SK-N-SH (cell line): ENCODE results near the gene NKAIN4.

Source experiments
- SMC3 ChIP-seq: IDR thresholded peaks from 2 replicates; pipeline ENCODE4 v1.6.1; 2012; ENCODE audit warnings: low read depth, low read length, improper control_type of control experiment
- TAF1 ChIP-seq: IDR thresholded peaks from 2 replicates; pipeline ENCODE4 v1.6.1; 2012; ENCODE audit warnings: low read depth, mild to moderate bottlenecking, low read length, moderate library complexity, borderline replicate concordance
- TF ChIP-seq, protein P1 (sequence below): fragments of 200-600 bp; sonication (generic); IDR thresholded peaks from 2 replicates; pipeline ENCODE4 v1.6.1; 2017; ENCODE audit warnings: antibody characterized with exemption, mild to moderate bottlenecking, moderate library complexity
- TF ChIP-seq, protein P2 (sequence below): IDR thresholded peaks from 2 replicates; pipeline ENCODE4; 2012

DNA sequence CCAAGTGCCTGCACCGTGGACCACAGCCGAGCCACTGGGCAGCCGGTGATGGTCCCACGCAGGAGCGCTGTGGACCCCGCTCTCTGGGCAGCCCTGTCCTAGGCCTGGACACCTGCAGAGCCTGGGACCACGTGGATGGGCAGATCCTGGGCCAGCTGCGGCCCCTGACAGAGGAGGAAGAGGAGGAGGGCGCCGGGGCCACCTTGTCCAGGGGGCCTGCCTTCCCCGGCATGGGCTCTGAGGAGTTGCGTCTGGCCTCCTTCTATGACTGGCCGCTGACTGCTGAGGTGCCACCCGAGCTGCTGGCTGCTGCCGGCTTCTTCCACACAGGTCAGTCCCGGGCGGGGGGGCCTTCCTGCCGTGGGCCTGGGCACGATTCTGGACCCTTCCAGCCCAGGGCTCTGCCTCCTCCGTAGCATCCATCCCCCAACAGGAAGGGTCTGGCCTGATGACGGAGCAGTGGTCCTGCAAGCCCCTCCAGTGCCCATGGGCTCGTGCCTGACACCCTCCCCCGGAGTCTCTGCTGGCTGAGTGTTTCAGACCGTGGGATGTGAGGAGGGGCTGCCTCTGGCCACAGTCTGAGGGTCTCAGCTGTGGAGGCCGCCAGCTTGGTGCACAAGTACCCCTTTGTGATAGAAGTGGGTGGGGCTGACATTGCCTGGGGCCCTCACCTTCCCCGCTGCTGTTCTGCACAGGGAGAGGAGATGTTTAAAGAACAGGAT, 18.0 kb downstream of the NKAIN4 start:
- TF ChIP-seq TAF1: no peak
- TF ChIP-seq, protein P1, sequence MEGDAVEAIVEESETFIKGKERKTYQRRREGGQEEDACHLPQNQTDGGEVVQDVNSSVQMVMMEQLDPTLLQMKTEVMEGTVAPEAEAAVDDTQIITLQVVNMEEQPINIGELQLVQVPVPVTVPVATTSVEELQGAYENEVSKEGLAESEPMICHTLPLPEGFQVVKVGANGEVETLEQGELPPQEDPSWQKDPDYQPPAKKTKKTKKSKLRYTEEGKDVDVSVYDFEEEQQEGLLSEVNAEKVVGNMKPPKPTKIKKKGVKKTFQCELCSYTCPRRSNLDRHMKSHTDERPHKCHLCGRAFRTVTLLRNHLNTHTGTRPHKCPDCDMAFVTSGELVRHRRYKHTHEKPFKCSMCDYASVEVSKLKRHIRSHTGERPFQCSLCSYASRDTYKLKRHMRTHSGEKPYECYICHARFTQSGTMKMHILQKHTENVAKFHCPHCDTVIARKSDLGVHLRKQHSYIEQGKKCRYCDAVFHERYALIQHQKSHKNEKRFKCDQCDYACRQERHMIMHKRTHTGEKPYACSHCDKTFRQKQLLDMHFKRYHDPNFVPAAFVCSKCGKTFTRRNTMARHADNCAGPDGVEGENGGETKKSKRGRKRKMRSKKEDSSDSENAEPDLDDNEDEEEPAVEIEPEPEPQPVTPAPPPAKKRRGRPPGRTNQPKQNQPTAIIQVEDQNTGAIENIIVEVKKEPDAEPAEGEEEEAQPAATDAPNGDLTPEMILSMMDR: no peak
- TF ChIP-seq, protein P2, sequence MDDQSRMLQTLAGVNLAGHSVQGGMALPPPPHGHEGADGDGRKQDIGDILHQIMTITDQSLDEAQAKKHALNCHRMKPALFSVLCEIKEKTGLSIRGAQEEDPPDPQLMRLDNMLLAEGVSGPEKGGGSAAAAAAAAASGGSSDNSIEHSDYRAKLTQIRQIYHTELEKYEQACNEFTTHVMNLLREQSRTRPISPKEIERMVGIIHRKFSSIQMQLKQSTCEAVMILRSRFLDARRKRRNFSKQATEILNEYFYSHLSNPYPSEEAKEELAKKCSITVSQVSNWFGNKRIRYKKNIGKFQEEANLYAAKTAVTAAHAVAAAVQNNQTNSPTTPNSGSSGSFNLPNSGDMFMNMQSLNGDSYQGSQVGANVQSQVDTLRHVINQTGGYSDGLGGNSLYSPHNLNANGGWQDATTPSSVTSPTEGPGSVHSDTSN: no peak
- no peak for TF ChIP-seq SMC3
